ENCODE results near the gene PML.
"Not testable (repeated sequence)": the region's sequence is repeated elsewhere in the genome, so short reads cannot be mapped to it uniquely, and the experiment has no call there.

The PML gene

DNA sequence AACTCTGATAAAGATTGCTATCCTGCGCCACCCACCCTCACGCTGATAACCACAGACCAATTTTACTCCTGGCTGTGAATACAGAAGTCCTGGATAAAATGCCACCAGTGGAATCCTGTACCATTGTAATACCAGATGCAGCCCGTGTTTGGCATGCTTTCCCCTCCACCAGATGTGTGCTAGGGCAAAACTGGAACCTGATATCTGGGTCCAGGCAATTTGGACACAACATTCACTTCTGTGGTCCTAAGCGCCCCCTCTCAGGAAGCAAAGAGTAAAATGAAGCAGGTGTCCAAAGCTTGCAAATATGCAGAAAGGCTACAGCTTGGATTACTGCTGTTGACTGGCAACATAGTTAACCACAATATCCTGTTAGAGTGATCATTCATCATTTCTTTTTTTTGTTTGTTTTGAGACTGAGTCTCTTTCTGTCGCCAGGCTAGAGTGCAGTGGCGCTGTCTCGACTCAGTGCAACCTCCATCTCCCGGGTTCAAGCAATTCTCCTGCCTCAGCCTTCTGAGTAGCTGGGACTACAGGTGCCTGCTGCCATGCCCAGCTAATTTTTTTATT, 35.4 kb upstream of the PML start:
- DNase-seq (ENCODE audit: low read depth), result no peak

DNA sequence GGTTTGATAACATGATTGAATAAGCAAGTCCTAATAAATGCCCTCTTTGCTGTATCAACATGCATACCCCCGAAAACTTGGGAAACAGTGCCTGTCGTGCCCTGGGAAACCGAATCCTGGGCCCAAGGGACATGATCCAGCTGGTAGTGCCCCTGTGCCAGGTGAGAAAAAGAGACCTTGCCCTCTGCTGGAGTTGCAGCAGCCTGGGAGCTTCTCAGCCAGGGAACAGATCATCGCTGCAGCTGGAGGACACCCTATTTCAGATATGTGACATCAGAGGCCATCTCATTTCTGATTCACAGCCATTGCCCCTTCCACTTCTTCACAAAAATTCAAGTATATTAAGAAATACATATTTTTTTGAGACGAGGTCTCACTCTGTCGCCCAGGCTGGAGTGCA, 34.7 kb upstream of the PML start:
- no peak for DNase-seq (ENCODE audit: low read depth)

DNA sequence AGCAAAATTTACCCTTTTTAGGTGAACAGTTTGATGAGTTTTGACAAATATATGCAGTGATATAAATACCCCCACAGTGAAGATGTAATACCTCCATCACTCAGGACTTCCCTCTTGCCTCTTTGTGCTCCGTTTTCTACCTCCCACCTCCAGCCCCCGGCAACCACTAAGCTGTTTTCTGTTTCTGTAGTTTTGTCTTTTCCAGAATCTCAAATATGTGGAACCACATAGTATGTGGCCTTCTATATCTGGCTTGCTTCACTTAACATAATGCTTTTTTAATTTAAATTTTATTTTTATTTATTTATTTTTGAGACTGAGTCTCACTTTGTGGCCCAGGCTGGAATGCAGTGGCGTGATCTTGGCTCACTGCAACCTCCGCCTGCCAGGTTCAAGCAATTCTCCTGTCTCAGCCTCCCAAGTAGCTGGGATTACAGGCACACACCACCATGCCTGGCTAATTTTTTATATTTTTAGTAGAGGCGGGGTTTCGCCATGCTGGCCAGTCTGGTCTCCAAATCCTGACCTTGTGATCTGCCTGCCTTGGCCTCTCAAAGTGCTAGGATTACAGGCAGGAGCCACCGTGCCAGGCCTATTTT, 33.9 kb upstream of the PML start:
- DNase-seq (ENCODE audit: low read depth), result not testable (repeated sequence)

DNA sequence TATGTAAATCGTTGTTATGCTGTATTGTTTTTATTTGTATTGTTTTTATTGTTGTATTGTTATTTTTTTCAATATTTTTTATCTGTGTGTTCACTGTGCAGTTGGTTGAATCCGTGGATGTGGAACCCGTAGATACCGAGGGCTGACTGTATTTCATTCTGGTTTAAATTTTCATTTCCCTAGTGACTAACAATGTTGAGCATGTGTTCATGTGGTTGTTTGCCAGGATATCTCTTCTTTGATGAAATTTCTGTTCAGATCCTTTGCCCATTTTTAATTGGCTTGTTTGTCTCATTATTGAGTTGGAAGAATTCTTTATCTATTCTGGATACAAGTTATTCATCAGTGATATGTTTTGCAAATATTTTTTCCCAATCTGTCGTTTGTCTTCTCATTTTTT, 32.1 kb upstream of the PML start:
- DNase-seq (ENCODE audit: low read depth), result no peak

DNA sequence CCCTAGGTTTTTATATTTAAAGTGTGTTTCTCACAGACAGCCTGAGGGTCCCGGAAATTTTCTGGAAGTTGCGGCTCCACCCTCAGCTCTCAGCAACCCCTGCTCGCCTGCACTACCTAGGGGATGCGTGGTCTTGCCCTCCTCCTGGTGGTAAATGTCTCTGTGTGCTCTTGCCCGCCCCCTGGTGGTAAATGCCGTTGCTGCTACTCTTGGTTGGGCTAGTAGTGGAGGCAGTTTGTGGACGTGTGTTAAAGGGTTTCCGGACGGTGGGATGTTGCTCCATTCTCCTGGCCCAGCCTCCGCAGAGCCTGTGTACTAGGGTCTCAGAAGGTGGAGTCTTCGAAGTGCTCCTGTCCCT, 29.8 kb upstream of the PML start:
- no peak for DNase-seq (ENCODE audit: low read depth)

DNA sequence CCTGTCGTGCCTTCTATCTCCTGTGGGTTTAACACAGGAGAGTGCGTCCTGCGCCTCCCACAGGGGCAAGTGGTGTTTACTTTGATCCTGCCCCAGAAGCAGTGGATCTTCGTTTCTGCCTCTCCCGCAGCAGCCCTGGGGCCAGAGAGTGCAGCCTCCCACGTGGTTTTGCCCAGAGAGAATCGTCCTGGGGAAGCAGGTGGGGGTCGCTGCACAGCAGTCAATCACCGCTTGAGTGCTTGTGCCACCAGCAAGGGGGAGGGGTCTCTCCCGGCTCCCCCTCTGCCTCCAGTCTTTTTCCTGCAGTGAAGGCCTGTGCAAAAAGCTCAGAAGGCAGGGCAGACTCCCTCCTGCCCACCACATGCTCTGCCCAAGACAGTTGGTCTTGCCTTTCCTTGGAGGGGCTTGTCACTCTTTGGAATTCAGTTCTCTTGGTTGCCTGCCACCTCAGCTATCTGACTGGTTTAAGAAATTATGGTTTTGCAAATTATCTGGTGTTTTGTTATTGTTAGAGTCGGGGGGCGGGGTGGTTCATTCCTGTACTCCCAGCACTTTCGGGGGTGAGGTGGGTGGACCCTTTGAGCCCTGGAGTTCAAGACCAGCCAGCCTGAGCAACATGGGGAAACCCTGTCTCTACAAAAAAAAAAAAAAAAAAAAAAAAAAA, 29.3 kb upstream of the PML start:
- DNase-seq (ENCODE audit: low read depth), result no peak

DNA sequence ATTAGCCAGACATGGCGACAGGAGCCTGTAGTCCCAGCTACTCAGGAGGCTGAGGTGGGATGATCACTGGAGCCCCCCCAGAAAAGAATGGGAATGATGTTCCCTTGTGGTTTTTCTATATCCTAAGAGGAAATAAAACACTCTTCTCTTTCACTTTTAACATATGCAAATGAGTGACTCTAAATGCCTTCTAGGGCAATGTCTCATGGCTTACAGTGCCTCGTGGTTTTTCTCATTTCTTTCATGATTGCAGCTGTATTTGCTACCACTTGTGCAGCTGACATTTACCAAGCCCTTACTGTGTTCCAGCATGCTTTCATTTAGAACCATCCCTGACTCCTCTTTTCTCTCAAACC, 28.8 kb upstream of the PML start:
- no peak for DNase-seq (ENCODE audit: low read depth)

DNA sequence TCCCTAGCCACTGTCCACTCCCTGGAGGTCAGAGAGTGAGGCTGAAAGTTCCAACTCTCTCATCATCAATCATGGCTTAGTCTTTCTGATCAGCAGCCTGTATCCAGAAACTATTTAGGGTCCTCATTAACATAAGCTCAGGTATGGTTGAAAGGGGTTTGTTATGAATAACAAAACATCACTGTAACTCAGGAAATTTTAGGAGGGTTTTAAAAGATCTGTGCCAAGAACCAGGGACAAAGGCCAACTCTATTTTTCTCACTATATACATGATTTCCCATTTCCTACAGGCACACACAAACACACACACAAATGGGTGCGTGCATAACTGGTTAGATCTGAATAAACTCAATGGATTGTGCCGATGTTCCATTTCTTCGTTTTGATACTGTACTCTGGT, 26.1 kb upstream of the PML start:
- no peak for DNase-seq (ENCODE audit: low read depth)

DNA sequence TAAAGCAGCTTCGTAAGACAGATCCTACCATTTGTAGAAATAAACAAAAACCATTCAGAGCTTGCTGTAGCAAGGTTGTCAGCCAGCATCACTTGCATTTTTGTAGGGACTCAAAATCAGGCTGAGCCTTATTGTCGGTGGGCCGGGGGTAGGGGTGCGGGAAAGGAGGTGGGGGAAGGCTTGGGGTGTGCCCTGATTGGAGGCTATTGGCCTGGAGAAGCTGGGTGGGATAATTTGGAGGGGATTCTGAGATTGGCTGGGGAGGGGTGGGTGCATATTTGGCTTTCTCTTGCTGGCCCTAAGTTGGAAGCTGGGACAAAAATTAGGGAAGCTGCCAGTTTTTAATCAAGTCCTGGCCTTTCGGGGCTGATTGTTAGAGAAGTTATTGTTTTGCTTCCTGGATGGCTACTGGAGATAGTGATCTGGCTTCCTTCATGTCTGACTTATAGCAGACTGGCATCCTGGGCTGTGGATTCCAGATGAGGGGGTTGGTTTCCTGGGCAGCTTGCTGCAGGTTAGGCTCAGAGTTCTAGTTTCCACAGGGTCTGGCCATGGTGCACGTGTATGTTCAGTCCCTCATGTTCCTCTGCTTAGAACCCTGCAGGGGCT, 25.3 kb upstream of the PML start:
- no peak for DNase-seq (ENCODE audit: low read depth)

DNA sequence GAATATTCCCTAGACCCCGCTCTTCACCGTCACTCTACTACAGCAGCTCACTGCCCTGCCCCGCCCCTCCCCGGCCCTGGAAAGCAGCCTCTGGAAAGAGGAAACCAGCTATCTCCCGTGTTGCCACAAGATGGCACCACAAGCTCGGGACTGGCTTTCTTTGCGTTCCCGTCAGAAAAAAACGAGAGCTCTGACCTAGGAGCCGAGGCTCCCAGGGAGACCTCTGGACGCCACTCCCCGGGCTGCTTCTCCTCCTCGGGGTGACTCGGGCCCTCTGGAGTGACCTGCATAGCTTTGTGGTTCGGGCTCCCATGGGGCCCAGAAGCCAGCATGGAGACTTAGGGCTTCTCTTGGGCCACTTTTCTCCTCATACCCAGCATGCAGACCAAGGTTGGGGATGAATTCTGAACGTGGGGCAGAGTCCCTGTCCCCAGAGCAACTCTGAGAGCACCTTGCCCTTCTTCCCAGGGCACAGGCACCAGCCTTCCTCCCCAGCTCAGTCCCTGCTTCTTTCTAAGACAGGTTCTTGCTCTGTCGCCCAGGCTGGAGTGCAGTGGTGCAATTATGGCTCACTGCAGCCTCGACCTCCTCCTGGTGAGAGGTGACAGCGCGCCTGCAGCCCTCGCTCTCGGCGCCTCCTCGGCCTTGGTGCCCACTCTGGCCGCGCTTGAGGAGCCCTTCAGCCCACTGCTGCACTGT, 21.4 kb upstream of the PML start:
- no peak for DNase-seq (ENCODE audit: low read depth)

DNA sequence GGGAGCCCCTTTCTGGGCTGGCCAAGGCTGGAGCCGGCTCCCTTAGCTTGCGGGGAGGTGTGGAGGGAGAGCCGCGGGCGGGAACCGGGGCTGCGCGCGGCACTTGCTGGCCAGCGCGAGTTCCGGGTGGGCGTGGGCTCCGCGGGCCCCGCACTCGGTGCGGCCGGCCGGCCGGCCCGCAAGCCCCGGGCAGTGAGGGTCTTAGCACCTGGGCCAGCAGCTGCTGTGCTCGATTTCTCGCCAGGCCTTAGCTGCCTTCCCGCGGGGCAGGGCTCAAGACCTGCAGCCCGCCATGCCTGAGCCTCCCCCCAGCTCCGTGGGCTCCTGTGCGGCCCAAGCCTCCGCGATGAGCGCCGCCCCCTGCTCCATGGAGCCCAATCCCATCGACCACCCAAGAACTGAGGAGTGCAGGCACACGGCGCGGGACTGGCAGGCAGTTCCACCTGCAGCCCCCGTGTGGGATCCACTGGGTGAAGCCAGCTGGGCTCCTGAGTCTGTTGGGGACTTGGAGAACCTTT, 20.8 kb upstream of the PML start:
- DNase-seq (ENCODE audit: low read depth), result not testable (repeated sequence)

DNA sequence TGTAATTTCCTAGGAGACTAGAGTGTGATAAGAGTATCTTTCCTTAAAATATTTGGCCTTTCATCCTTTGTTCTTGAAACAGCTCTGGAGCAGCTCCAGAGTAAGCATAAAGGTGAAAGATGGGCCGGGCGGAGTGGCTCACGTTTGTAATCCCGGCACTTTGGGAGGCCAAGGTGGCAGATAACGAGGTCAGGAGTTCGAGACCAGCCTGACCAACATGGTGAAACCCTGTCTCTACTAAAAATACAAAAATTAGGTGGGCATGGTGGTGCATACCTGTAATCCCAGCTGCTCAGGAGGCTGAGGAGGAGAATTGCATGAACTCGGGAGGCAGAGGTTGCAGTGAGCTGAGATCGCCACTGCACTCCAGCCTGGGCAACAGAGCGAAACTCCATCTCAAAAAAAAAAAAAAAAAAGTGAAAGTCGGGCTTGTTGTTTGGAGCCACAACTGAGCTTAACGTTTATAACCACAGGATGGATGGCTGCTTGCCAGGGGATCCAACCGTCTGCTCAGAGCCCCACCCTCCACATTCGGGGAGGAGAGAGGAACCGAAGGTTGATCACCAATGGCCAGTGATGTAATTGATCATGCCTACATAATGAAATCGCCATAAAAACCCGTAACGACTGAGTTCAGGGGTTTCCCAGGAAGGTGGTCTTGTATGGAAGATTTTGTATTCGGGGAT, 18.9 kb upstream of the PML start:
- not testable (repeated sequence) for DNase-seq (ENCODE audit: low read depth)

DNA sequence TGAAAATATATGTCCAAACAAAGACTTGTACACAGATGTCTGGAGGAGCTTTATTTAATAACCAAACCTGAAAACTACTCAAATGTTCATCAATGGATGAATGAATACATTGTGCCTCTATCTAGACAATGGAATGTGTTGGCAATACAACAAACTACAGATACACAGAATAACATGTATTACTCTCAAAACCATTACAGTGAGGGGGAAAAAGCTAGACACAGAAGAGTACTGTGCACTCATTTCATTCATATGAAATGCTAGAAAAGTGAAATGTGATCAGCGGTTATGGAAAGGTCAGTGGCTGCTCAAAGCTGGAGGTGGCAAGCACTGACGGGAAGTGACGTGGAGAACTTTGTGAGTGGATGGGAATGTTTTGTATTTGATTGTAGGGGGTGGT, 15.6 kb upstream of the PML start:
- DNase-seq (ENCODE audit: low read depth), result no peak

DNA sequence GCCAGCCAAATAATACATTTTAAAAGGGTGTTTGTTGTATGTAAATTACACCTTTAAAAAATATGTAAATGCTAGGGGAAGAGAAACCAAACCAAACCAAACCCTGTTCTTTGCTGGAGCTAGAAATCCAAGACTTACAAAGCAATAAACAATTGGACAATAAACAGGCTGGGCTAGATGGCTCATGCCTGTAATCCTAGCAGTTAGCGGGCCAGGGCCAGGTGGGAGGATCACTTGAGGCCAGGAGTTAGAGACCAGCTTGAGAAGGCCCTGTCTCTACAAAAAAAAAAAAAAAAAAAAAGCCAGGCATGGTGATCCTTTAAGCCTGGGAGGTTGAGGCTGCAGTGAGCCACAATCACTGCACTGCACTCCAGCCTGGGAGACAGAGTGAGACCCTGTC, 14.9 kb upstream of the PML start:
- no peak for DNase-seq (ENCODE audit: low read depth)

DNA sequence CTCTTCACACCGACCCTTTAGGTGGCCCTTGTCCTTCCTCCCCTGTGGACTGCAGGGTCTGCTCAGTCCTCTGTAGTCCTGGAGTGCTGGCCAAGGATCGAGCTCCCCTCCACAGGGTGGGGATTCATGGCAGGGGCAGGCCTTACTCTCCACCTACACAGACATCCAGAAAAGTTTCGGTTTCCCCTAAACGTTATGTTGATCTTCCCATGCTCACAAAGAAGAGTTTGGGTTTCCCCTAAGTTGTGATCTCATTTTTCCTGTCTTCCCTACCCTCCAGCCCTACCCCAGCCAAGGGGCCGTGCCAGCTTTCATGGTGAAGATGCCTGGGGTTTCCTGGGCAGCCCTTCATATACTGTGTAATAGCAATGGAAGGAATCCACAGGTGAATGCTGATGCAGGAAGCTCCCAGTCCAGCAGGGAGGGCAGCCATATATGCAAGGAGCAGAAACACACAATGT, 12.7 kb upstream of the PML start:
- DNase-seq (ENCODE audit: low read depth), result no peak

DNA sequence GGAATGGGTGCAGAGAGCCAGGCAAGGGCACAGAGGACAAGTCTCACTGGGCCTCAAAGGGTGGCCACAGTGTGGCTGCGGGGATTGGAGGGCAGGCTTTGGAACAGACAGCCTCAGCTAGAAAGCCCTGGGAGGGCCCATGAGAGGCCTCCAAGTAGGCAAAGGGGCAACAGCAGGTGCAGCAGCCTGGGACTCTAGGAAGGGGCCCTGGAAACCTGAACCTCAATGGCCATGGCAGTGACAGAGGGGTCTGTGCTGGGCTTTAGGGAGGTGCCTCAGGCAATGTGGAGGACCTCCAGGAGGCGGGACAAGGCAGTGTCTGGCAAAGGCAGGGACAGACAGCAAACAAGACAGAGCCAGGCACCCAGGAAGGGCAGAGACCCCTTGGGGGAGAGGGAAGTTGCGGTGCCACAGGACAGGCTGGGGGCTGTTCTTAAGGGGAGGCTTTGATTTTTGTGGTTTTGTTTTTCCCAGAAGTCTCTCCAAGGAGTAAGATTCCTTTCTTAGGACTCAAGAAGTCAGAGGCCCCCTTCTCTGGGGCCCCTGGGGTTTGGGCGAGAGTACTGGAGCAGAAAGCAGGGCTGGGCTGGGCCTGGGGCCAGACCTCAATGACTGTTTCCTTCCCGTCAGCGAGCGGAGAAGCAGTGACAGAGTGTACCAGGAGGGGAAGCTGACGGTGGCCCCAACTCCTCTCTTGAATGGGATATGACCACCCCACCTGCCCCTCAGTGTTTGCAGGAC, 12.1 kb upstream of the PML start:
- DNase-seq (ENCODE audit: low read depth), result no peak

DNA sequence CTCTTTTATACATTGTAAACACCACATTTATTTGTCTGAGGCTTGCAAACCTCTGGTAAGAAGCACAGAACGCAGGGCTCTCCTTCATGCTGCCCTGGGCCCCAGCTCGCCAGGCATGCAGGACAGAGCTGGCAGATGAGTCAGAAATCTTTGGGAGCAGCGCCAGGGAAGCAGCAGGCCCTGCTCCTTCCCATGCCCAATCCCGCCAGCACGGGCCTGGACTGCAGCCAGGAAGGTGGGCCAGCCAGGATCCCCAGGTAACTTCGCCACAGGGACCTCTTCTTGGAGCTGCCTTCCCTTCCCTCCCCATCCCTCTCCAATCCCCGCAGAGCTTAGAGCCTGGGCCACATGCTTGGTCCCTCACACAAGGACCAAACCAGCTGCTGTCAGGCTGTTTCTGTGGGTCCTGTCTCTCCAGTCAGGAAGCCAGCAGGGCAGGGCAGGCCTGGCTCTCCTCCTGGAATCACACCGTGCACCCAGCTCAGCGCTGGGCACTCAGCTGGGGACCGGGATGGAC, 11.2 kb upstream of the PML start:
- DNase-seq (ENCODE audit: low read depth), result no peak

DNA sequence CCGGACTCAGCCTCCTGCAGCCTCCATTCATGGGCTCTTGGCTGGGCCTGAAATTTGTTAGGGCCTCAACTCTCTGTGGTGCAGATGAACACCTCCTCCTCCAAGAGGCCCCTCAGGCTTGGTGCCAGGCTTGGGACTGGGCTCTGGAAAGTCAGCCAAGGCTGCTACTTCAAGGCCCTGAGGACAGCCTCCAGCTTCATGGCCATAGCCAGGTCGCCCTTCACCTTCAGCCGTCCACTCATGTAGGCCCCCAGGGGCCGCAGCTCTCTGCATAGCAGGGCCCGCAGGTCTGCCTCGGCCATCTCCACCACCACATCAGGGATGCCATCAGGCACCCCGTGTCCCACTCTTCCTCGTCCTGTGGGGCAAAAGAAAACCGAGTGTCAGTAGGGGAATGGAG, 10.7 kb upstream of the PML start:
- DNase-seq (ENCODE audit: low read depth), result no peak

DNA sequence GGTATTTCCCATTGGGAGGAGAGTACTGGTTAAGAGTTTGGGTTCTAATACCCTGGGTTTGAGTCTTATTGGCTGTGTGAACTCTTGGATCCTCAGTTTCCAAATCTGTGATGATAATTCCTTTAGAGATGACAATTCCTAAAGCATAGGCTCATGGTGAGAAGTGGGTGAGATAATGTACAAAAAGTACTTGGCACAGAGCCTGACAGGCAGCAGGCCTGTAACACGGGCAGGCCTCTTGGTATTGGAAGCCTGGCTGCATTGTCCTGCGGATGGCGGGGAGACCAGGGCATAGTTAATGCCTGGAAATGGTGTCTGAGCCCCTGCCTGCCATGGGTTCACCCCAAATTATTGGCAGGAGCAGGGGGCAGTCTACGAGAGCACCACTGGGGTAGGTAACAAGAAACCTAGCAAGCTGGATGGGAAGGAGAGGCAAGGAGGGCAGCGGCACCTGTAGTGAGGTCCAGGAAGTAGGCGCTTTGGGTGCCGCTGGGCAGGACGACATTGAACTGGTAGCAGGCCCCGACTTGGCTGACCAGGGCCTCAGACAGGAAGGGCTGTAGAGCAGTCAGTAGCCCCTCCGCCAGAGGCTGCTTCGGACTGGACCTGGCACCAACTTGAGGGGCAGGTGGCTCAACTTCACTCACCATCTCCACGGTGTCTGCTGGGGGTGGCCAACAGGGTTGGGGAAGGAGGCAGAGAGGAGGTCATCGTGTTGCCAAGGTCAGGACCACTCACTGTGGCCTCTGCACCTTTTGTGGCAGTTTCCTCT, 10.1 kb upstream of the PML start:
- no peak for DNase-seq (ENCODE audit: low read depth)

DNA sequence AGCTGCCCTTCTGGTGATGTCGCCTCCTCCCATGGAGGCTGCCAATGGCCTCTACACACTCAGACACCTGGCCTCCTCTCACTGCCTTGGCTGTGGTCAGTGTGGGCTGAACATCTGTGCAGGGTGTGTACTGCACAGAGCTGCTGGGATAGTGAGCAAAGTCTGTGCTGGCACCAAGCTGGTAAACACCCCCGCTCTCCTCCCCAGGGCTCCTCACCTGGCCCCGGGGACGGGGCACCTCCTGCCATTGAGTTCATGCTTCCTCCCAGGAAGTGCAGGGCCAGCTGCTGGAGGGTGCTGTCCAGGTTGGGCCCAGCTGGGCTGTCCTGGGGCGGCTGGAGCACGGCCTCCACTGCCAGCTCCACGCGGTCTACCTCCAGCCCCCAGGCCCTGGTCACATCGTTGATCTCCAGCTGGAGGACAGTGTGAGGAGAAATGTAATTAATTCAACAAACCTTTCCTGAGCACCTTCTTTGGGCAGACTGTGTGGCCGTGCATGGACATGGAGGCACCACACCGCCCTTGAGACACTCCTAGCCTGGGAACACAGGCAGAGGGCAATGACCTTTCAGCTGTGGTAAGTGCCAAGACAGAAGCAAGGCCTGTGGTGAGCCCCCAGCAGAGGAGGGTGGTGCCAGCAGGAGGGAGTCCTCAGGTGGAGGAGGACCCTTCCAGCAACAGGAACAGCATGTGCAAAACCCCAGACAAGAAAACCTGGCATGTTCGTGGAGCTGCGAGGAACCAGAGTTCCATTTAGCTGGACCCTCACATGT, 9.2 kb upstream of the PML start:
- no peak for DNase-seq (ENCODE audit: low read depth)

Data from non-pigmented ciliary epithelial cell (primary cell).